Choroid plexus epithelial cell (primary cell): ENCODE measurements around the gene OR5B21.
A peak's percentile ranks its signal among the peaks of the same experiment; 100 is the strongest.

Experiments
- DNase-seq: peaks from one replicate; pipeline ENCODE4 v3.0.0-alpha.2; 2010; ENCODE audit warnings: low read depth
- H3K4me3 ChIP-seq: 2 replicates; pipeline ENCODE4 v1.5.1; 2011; ENCODE audit warnings: low read depth, mild to moderate bottlenecking, control low read depth, low read length, moderate library complexity
- TF ChIP-seq, protein P1 (sequence below): conservative IDR thresholded peaks from 2 replicates; pipeline ENCODE4 v1.5.1; 2011; ENCODE audit warnings: low read depth, mild to moderate bottlenecking, control low read depth, inconsistent platforms, low read length, moderate library complexity

Gene OR5B21

DNA sequence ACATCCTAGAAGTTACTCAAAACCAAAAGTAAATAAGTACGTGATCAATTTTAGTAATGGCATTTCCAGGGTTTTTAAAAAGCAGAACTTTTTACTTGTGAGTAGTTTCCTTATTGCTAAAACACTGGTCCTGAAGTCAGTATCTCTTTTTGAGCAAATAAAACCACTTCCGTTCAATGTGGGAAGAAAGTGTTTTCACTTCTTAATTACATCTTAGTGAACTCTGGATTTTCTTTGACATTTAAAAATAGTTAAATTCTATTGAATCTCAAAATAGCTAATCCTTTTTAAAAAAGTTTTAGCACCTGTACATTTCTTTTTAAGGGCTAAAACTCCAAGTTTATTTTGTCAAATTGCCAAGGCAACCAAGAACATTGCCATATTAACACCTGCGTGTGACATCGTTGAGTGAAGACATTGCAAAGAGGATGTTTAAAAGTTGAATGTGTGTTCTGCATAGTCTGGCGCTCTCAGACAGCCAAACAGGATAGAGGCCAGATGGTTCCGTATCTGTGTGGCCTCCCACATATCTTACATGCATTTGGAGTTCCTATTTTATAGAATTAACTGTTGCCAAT, 17.2 kb upstream of the OR5B21 start:
- TF ChIP-seq, protein P1, sequence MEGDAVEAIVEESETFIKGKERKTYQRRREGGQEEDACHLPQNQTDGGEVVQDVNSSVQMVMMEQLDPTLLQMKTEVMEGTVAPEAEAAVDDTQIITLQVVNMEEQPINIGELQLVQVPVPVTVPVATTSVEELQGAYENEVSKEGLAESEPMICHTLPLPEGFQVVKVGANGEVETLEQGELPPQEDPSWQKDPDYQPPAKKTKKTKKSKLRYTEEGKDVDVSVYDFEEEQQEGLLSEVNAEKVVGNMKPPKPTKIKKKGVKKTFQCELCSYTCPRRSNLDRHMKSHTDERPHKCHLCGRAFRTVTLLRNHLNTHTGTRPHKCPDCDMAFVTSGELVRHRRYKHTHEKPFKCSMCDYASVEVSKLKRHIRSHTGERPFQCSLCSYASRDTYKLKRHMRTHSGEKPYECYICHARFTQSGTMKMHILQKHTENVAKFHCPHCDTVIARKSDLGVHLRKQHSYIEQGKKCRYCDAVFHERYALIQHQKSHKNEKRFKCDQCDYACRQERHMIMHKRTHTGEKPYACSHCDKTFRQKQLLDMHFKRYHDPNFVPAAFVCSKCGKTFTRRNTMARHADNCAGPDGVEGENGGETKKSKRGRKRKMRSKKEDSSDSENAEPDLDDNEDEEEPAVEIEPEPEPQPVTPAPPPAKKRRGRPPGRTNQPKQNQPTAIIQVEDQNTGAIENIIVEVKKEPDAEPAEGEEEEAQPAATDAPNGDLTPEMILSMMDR, result no peak
- DNase-seq, result no peak
- H3K4me3 ChIP-seq, result no peak overlapping the region

DNA sequence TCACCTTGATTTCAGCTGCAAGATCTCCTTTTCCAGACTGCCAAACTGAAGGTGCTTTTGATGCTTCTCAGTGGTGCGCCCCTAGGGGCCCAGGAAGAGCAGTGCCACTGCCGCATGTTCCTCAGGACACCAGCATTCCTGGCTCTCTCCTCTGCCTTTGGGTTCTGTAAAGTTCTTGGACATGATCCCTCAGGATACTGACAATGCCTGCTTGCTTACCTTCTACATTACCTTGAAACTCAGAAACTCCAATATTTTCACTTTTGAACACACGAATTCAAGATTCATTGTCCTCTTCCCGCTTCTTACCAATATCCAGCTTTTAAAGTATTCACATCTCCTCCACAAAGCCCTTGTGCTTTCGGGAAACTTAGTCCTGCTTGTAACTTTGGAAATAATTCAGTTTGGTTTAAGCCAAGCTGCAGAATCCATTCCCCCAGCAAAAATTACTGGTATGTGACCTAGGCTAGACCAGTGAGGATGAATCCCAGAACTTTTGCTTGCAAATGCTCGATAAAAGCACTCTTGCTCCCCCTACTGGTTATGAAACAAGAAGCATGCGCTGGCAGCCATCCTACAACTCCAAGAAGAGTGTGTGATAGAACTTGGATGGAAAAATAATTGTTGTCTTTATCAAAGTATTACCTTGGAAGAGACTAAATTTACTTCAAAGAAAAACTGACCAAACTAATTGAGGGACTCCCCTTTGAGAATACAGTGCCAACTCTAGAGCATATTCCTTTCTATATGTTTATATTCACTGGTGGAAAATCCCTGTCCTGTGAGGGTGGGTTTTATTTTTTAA, 16.5 kb upstream of the OR5B21 start:
- peak overlapping the region; percentile 14 for H3K4me3 ChIP-seq

DNA sequence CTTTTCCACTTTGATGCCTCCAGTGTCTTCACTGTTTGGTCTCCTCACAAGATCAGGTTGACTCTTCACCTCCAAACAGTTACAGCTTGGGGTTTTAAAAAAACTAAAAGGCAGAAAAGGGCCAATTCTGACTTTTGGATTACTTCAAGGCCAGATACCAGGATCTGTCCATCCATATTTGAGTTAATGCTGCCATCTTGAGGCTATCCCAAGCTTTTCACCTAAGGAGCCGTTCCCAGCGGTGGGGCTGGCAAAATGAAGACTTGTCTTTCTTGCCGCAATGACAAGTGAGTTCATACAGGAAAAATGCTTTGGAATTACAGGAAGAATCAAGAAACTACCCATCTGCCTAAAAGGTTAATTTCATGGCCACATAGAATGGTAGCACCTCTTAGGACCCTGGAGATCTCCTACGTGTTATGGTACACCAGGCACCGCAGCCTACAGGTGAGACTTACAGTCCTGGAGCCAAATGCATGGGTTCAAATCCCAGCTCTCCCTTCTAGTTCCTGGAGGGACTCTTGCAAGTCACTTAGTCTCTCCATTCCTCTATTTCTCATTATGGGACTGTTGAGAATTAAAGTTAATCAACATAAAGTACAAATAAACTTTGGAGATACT, 6.0 kb upstream of the OR5B21 start:
- TF ChIP-seq, protein P1, result peak; percentile 80
- peak; percentile 81 for DNase-seq
- H3K4me3 ChIP-seq, result no peak overlapping the region

More for the DNA sequence above, 16.5 kb upstream of the OR5B21 start:
- TF ChIP-seq, protein P1, result peak; percentile 95
- peak; percentile 93 for DNase-seq

DNA sequence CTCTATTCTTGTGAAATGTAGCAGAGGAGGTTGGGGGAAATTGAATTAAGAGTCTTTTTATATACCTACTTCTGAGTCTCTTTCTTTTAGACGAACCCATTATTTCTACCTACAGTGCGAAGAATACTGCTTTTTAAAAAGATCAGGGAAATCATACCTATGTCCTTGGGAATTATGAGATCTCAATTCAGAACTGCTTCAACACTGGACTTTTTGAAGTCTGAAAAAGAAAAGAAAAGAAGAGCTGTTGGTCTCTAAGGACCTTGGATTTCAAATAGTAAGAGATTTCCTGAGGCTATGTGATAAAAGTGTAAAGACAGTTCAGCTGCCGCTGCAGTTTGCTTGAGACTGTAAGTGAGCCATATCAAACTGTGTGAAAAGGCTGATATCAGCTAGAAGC, 3.7 kb upstream of the OR5B21 start:
- no peak overlapping the region for H3K4me3 ChIP-seq
- TF ChIP-seq, protein P1, result no peak
- DNase-seq, result no peak

DNA sequence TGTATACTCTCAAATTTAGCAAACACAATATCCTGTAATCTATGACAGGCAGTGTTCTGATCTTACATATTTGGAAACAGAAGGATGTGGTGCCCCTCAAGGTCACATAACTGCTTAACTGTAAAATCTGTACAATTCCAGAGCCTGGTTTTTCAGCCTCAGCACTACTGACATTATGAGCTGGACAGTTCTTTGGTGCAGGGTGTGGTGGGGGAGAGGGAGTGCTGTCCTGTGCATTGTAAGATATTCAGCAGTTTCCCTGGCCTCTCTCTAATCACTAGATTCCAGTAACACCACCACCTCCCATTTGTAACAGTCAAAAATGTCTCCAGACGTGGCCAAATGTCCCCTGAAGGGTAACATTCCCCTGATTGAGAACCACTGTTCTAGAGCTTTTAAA, 1.8 kb upstream of the OR5B21 start:
- H3K4me3 ChIP-seq, result no peak overlapping the region
- DNase-seq, result no peak
- TF ChIP-seq, protein P1, result no peak

DNA sequence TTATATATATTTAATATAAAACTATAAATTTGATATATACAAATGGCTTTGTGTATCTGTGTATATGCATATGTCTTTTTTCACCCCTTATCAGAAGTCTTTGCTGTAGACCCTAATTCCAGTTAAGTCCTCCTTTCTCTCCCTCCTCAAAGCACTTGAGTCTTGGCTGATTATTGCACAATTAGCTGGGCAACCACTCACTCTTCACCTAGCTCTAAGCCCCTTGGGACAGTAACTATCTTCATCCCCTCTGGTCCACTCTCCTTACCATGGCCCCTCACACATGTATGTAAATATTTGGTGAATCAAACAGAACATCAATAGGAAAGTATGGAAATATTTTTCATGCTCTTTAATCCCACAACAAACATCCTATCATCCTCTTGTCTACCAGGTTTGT, 909 bp upstream of the OR5B21 start:
- TF ChIP-seq, protein P1, result no peak
- no peak overlapping the region for H3K4me3 ChIP-seq
- DNase-seq, result no peak
